Measurements from ENCODE around the gene DDIAS.

DDIAS gene

DNA sequence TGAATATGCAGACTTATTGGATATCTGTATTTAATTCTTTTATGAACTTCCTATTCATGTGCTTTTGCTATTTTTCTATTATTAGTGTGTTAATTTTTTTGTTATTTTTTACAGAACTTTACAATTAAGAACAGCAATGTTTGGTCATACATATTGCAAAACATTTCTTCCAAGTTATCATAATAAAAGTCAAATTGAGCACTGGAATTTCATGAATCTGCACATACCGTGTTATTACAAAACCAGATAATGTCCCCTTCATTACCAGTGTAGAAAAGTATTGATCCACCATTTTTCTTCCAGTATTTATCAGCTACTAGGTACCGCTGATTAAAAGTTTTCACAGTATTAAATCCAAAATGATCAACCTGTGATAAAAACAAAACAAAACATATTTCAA, 41.8 kb upstream of the DDIAS start:
- in situ Hi-C loops (cut with HindIII; ENCODE audit: low sequenced_read_pairs) = no loop called here
- TF ChIP-seq, protein P1, sequence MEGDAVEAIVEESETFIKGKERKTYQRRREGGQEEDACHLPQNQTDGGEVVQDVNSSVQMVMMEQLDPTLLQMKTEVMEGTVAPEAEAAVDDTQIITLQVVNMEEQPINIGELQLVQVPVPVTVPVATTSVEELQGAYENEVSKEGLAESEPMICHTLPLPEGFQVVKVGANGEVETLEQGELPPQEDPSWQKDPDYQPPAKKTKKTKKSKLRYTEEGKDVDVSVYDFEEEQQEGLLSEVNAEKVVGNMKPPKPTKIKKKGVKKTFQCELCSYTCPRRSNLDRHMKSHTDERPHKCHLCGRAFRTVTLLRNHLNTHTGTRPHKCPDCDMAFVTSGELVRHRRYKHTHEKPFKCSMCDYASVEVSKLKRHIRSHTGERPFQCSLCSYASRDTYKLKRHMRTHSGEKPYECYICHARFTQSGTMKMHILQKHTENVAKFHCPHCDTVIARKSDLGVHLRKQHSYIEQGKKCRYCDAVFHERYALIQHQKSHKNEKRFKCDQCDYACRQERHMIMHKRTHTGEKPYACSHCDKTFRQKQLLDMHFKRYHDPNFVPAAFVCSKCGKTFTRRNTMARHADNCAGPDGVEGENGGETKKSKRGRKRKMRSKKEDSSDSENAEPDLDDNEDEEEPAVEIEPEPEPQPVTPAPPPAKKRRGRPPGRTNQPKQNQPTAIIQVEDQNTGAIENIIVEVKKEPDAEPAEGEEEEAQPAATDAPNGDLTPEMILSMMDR (IDR thresholded peaks at IDR 0.05; ENCODE audit: low read depth, low read length) = no peak
- DNase-seq (ENCODE audit: low read depth, low spot score) = no peak
- no peak overlapping the region for H3K4me3 ChIP-seq (ENCODE audit: low read depth, low read length)

DNA sequence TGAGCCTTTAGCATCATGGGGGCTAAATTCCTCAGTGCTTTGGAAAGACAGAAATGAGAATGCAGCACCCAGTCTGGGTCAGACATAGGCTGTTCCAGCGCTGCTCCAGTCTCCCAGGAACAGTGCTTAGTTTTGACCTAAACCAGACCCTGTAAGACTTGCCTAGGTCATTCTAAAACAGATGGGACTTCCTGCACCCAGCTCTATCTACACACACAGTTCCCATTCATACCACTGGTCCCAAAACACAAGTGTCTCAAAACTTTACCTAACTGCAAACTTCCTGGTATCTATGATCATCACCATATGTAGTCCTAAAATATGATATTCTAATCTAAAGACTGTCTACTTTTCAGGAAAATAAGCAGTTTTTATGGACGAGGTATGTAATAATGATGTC, 39.2 kb upstream of the DDIAS start:
- H3K4me3 ChIP-seq (ENCODE audit: low read depth, low read length) = no peak overlapping the region
- in situ Hi-C loops (cut with HindIII; ENCODE audit: low sequenced_read_pairs) = no loop called here
- no peak for DNase-seq (ENCODE audit: low read depth, low spot score)
- TF ChIP-seq, protein P1 (IDR thresholded peaks at IDR 0.05; ENCODE audit: low read depth, low read length) = no peak

DNA sequence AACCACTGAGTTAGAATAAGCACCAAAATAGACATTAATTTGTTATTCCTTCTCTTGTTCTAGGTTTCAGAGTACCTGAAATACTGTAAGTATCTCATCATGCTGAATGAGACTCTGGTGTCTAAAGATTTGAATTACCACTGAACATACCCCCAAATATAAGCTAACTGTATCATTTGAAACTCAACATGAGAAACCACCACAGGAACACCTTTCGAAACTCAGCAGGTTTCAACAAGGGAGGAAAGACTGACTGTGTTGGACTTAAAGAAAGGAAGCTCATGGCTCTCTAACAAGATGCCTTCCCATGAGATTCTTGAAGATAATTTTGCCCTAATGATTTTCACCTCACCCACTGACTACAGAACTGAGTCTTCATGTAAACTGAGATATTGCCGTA, 38.3 kb upstream of the DDIAS start:
- in situ Hi-C loops (cut with HindIII; ENCODE audit: low sequenced_read_pairs) = no loop called here
- no peak for DNase-seq (ENCODE audit: low read depth, low spot score)
- no peak overlapping the region for H3K4me3 ChIP-seq (ENCODE audit: low read depth, low read length)
- TF ChIP-seq, protein P1 (IDR thresholded peaks at IDR 0.05; ENCODE audit: low read depth, low read length) = no peak

DNA sequence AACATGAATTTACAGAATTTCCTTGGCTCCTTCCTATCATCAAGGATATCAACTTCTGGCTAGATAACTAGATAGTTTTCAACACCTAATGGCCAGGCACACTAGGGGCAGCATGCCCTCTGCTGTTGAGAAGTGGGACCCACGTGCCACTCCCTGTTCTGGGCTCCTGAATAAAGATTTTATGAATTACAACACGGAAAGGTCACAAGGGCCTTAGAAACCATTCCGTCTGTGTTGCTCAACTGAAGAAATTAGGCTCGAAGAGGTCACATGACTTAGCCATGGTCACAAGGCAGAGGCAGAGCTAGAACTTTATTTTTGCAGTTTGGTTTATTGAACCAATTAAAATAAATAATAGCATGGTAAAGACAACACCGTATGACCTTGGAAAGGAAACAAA, 37.3 kb upstream of the DDIAS start:
- H3K4me3 ChIP-seq (ENCODE audit: low read depth, low read length) = no peak overlapping the region
- TF ChIP-seq, protein P1 (IDR thresholded peaks at IDR 0.05; ENCODE audit: low read depth, low read length) = peak; percentile 77
- in situ Hi-C loops (cut with HindIII; ENCODE audit: low sequenced_read_pairs) = no loop called here
- peak; percentile 36 for DNase-seq (ENCODE audit: low read depth, low spot score)

DNA sequence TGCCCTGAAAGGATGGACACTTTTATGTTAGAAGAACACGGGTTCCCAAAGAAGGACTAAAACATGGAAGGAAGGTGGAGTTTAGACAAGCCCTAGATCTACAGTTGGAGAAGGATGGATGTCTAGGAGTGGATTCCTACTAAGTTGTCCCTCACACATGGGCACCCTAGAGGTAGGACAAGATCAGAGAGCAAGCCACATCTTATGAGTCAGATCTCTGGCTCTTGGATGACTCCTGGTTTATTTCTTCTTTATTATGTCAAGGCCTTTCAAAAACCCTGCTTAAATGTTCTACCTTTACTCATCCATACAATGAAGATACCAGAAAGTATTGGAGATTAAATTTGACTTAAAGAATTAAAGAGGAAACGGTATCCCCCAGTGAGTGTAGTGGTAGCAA, 35.7 kb upstream of the DDIAS start:
- DNase-seq (ENCODE audit: low read depth, low spot score) = no peak
- H3K4me3 ChIP-seq (ENCODE audit: low read depth, low read length) = no peak overlapping the region
- TF ChIP-seq, protein P1 (IDR thresholded peaks at IDR 0.05; ENCODE audit: low read depth, low read length) = no peak
- in situ Hi-C loops (cut with HindIII; ENCODE audit: low sequenced_read_pairs) = no loop called here

DNA sequence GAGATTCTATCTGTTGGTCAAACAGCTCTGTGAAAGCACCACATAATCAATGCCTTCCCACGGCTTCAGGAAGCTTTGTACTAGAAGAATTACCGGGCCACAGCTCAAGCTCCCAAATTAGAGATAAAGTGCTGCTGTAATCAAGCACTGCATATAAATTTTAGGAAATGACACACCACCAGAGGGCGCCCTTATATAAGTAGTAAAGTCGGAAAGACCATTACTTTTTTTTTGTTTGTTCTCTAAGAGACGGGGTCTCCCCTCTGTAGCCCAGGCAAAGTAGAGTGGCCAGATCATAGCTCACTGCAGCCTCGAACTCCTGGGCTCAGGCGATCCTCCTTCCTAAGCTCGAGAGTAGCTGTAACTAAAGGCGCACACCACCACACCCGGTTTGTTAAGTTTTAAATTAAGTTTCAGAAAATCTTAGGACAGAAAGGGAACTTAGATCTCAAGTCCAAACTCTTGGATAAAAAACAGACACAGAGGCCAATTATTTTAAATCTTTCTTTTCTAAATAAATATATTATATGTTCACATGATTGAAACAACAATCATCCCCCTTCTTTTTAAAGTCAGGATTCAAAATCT, 33.9 kb upstream of the DDIAS start:
- in situ Hi-C loops (cut with HindIII; ENCODE audit: low sequenced_read_pairs) = no loop called here
- TF ChIP-seq, protein P1 (IDR thresholded peaks at IDR 0.05; ENCODE audit: low read depth, low read length) = peak; percentile 56
- peak; percentile 84 for DNase-seq (ENCODE audit: low read depth, low spot score)
- no peak overlapping the region for H3K4me3 ChIP-seq (ENCODE audit: low read depth, low read length)

DNA sequence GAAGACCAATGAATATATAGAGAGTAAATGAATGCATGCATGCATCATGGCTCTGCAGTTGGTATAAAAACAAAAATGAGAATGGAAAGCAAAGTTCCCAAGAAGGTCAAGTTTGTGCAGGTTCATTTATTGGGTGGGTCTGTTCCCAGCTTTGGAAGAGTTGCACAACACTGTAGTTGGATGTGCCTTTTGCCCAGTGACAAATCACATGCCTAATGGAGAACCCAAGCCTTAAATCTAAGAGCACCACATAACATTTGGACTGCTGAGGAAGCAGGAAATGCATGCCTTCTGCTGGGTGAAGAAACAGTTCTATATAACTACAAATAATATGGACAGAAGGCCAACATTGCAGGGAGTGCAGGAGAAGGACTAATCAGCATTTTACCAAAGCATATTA, 31.9 kb upstream of the DDIAS start:
- in situ Hi-C loops (cut with HindIII; ENCODE audit: low sequenced_read_pairs) = no loop called here
- TF ChIP-seq, protein P1 (IDR thresholded peaks at IDR 0.05; ENCODE audit: low read depth, low read length) = no peak
- no peak for DNase-seq (ENCODE audit: low read depth, low spot score)
- no peak overlapping the region for H3K4me3 ChIP-seq (ENCODE audit: low read depth, low read length)
